Smooth muscle cell of the brain vasculature (primary cell): ENCODE data around the gene TXNDC12.
"Not testable (repeated sequence)": the region's sequence is repeated elsewhere in the genome, so short reads cannot be mapped to it uniquely, and the experiment has no call there.

ENCODE experiments used
- DNase-seq: peaks from one replicate; pipeline ENCODE4 v3.0.0-alpha.2; 2012; ENCODE audit warnings: low read depth, low spot score

Gene TXNDC12

DNA sequence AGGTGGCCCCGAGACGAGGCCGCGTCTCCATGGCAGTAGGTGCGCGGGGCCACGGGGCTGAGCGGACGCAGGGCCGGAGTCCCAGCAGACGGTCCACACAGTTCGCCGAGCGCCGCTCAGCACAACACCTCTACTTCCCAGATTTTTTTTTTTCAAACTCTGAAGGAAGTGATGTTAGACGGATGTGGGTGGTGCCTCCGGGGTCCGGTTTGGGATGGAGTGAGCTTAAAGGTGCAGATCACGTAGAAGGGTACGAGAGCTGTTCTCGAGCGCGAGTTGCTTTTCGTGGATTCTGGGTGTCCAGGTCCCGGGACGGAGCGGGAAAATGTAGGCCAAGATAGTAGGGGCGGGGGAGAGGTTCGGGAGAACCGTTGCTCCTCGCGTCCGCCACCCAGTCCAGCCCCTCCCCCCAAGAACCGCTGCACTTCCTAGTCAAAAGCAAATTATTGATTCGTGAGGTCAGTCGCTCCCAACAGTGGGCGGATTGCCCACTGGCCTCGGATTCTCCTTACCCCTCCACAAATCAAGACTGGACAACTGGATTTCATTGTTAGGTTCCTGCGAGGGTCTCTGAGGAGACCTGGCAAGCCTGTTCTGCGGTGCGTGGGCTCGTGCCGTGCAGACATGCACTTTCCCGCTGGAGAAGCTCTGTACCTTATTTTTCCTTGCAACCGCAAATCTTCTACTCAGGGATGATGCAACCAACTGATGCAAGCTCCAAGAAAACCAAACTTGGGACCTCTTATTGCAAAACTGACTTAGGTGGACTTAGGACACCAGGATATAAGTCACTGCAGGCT lies at the start of gene TXNDC12:
TXNDC12 (minus strand) TSS at position 126 of the 800 bp plus-strand sequence; CDS start at position 31, 95 bp downstream.
- DNase-seq = no peak

DNA sequence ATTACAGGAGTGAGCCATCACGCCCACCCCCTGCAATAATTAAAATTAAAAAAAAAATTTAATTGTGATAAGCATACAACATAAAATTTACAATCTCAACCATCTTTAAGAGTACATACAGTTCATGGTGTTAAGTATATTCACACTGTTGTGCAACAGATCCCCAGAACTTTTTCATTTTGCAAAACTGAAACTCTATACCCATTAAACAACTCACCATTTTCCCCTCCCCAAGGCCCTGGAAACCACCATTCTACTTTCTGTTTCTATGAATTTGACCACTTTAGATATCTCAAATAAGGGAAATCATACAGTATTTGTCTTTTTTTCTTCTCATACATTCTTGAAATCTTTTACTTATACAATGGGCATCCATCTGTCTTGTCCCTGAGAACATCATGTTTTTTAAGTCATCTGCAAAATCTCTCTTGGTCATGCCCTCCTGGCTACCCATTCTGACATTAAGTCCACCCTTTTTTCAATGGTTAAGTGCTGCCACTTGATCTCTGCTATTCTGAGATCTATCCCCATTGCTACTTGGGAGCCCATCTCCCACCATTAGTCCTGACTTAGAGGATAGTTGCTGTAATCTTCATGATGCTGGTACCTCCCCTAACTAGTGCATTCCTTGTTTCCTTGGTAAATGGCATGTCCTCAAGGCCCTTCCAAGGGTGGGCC lies 47.5 kb upstream of the TXNDC12 start:
- no peak for DNase-seq

DNA sequence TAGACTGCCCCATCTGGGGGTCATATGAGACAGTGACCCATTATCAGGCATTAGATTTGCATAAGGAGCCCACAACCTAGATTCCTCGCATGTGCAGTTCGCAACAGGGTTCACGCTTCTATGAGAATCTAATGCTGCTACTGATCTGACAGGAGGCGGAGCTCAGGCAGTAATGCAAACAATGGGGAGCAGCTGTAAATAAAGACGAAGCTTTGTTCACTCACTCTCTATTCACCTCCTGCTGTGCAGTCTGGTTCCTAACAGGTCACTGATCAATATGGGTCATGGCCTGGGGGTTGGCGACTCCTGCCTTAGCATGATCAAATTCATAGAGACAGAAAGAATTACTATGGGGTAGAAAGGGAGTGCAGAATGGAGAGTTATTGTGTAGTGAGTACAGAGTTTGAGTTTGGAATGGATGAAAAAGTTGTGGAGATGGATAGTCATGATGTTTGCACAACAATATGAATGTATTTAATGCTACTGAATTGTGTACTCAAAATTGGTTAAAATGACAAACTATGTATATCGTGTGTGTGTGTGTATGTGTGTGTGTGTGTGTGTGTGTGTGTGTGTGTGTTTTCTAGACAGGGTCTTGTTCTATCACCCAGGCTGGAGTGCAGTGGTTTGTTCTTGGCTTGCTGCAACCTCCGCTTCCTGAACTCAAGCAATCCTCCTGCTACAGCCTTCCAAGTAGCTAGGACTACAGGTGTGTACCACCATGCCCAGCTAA lies 43.3 kb upstream of the TXNDC12 start:
- DNase-seq = no peak

DNA sequence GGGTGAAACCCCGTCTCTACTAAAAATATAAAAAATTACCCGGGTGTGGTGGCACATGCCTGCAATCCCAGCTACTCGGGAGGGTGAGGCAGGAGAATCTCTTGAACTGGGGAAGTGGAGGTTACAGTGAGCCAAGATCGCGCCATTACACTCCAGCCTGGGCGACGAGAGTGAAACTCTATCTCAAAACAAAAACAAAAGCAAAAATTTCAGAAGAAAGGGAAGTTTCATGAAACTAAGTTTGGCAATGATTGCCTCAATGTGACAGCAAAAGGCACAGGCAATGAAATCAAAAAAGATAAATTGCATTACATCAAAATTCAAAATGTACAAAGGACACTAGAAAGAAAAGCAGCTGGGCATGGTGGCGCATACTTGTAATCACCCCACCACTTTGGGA lies 41.2 kb upstream of the TXNDC12 start:
- DNase-seq = no peak

DNA sequence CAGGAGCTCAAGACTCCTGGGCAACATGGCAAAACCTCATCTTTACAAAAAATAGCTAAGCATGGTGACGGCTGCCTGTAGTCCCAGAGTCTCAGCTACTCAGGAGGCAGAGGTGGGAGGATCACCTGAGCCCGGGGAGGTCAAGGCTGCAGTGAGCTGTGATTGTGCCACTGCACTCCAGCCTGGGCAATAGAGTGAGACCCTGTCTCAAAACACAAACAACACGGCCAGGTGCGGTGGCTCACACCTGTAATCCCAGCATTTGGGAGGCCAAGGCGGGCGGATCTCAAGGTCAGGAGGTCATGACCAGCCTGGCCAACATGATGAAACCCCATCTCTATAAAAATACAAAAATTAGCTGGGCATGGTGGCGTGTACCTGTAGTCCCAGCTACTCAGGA lies 39.3 kb upstream of the TXNDC12 start:
- DNase-seq = not testable (repeated sequence)

DNA sequence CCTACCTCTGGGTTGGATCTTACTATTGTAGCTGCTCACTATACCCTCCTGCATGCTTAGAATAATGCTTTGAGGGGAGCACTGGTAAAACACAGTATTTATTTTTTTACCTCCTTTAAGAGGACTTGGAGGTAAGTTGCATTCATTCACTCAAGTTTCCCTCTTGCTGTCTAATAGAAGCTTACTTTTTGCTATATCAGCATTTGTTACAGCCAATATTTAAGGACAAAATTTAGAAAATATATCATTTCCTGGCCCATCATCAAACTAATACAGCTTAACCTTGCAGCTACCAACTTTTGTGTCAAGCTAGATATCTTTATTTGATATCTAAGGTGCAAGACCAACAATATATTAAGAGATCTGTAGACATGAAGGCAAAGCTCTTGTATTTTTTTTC lies 32.9 kb upstream of the TXNDC12 start:
- not testable (repeated sequence) for DNase-seq

DNA sequence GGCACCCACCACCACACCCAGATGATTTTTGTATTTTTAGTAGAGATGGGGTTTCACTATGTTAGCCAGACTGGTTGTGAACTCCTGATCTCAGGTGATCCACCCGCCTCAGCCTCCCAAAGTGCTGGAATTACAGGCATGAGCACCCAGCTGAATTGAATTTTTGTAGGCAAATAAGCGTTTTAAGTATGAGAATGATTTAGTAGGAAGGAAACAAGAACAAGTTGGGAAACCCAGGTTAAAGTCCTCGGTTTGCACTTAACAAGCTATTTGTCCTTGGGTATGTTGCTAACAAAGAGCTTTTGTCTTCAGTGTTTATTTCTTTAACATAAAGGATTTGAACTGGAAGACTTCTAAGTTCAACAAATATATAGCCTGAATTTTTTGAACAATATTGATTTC lies 25.0 kb upstream of the TXNDC12 start:
- no peak for DNase-seq

DNA sequence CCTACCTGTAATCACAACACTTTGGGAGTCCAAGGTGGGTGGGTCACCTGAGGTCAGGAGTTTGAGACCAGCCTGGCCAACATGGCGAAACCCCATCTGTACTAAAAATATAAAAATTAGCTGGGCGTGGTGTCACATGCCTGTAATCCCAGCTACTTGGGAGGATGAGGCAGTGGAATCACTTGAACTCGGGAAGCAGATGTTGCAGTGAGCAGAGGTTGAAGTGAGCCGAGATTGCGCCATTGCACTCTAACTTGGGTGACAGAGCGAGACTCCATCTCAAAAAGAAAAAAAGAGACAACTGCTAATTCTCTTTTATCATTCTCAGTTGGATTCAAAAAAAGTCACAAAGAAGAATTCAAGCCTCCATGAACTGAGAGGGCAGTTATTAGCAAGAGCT lies 22.3 kb upstream of the TXNDC12 start:
- DNase-seq = not testable (repeated sequence)

DNA sequence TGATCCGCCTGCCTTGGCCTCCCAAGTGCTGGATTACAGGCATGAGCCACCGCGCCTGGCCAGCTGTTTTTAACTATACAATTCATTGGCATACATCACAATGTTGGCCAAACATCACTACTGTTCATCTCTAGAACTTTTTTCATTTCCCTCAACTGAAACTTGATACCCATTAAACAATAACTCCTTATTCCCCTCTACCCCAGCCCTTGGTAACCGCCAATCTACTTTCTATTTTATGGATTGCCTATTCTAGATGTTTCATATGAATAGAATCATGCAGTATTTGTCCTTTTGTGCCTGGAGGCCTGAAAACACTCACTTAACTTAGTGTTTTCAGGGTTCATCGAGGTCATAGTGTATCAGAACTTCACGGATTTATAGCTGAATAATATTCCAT lies 17.3 kb upstream of the TXNDC12 start:
- no peak for DNase-seq

DNA sequence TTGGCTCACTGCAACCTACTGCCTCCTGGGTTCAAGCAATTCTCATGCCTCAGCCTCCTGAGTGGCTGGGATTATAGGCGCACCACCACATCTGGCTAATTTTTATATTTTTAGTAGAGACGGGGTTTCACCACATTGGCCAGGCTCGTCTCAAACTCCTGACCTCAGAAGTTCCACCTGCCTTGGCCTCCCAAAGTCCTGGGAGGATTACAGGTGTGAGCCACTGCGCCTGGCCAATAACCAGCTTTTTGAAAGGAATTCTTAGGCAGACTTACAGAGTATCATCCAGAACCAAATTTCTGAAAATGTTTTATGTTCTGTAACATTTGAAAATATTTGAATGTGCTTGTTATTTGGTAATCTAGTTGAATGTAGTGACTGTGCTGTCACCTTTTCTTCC lies 15.7 kb upstream of the TXNDC12 start:
- DNase-seq = no peak

DNA sequence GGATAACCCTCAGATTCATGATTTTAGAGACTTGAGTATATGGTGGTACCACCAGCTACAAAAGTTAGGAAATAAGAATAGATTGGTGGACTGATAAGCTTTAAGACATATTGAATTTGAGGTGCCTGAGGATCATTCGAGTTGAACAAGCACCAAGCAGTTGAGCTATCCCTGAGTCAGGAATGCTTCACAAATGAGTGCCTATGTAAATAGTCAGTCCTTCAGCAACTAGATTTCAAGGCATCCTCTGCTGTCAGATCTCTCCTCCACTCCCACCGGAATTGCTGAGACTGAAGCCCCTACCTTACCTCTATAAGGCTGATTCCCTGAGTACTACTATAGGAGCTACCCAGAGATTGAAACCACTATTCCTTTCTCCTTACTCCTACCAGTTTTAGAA lies 8.2 kb upstream of the TXNDC12 start:
- no peak for DNase-seq

DNA sequence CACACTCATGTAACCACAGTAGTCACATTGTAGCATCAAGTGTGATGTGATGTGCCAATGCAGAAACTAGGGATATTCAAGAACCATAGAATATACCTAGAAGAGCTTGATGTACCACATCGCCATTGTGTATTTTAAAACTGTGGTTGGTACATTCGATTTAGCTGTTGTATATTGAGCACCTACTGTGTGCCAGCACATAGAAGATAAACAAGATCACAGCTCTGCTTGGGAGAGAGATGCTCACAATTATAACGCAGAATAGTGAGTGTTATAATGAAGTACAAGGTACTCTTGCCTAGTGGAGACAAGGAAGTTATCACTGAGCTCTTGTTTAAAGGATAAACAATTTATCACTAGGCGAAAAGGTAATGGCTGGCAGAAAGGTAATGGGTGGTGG lies 5.8 kb upstream of the TXNDC12 start:
- no peak for DNase-seq

DNA sequence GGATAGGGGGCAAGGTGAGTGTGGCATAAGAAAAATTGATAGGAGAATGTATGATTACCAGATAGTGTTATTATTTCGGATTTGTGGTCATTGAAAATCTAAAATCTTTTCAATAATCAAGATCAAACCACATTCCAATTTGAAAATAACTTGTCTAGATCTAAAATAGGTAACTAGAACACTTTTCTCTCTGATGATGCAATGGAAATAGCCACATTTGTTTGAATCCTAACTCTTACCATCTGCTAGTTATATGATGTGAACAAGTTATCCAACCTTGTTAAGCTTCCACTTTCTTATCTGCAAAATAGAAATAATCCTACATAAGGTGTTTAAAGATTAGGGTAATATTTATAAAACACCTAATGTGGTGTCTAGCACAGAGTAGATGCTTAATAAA lies 4.9 kb upstream of the TXNDC12 start:
- DNase-seq = no peak

DNA sequence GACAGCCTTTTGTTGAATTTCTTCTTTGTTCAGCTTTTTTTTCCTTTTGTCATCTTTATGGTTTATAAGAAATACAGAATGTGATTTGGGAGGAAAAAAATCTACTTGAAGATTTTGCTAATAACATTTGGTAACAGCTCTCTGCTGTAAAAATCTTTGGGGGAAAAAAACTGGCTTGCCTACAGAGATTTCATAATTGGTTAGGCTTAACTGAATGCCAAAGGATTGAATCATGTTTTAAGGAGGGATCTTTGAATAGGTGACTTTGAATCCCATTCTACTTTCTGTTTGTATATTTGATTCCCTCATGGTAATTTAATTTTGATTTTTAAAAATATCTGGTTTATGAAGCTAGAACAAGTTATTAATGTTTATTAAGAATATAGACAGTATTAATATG lies 4.3 kb upstream of the TXNDC12 start:
- no peak for DNase-seq

DNA sequence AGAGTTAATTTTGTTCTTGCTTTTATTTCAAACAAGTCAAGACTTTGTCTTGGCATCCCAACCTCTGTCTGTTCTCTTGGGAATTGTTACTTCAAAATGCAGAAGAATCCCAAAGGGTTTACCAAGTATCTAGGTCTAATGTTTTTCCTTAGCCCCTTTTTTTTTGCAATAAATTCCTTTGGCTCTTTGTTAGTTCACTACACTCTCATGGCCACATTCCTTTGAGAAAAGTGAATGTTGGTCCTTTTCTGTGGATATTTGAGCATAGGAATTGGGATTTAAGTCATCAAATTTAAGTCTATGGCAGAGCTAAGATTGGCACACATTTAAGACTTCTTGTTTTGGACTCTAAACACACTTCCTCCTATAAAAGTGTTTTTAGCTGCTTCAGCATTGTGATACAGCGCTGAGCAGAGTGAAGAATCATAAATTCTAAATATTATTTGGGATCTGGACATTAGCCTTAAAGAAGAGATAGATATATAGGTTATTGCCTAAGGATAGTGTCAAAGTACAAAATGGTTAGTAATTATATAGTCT lies 3.0 kb upstream of the TXNDC12 start:
- DNase-seq = no peak

DNA sequence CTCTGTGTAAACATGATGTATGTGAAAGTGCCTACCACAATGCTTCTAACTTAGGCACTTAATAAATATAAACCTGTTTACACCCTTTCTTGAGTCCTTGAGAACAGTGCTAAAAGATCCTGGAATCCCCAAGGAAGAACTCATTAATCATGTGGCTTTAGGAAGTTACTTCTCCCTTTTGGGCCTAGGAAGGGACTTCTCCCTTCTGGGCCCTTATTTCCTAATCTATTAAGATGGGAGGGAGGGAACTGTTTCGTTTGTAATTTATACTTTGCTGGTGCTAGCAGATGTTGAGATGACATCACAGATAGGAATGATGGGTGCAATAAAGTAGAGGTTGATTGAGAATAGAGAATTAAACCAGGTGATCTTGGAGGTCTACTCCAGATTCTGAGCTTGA lies 2.3 kb upstream of the TXNDC12 start:
- no peak for DNase-seq

DNA sequence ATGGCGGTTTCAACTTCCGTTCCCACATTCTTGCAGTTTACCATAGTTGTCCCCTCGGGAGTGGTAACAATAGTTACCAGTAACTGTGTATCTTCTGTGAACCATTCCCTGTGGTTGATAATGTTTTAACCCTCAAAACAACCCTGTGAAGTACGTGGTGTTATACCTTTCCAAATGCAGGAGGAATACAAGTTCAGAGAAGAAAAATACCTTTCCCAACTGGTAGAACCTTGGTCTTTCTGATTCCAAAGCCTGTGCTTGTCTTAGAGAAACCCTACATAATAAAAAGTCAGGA lies 1.9 kb upstream of the TXNDC12 start:
- no peak for DNase-seq

DNA sequence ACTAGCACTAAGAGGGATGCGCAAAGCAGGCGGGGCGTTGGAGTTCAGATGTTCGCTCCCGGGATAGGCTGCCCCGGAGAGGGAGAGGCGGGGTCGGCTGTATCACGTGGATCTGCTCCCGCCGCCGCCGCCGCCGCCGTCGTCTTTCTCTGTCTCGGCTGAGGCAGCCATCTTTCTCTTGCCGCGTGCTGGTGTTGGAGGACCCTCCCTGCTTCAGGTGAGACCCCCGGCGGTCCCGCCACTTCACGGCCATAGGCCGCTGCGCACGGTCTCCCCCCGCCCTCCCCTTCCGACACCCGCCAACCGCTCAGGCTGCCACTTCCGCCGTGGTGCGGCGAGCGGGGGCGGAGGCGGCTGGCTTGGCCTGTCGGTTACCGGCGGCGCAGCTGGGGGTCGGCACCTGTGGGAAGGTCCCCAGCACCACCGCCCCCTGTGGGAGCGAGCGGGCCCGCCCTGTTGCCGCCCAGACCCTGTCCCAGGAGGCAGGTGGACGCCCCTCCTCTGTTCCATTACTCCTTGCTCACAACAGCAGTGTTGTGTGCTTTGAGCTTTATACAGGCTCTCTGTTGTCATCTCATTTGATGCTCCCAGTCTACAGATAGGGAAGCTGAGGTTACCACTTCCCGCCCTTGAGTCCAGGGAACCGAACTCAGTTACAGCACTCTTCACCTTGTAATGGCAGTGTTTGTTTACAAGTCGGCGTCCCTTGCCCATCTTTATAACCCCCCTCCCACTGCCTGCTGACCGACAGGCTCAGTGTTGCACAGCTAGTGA lies 1.4 kb upstream of the TXNDC12 start, which contains the start of gene BTF3L4:
BTF3L4 (plus strand) TSS at position 133 of the 774 bp plus-strand sequence. CDS start 3,553 bp downstream, outside the sequence.
- peak; percentile 65 for DNase-seq

DNA sequence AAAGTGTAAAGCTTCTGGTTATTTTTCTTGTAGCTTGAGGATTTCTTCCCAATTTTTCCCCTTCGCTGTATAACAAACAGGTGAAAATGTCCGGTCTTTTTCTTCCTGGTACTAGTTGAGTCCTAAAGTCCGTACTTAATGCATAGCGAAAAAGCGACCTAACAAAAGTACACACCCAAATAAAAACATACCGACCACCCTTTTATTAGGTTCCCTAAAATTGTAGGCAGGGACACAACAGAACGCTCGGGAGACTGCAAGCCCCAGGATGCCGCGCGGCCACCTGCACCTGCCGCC lies 823 bp upstream of the TXNDC12 start:
- no peak for DNase-seq

DNA sequence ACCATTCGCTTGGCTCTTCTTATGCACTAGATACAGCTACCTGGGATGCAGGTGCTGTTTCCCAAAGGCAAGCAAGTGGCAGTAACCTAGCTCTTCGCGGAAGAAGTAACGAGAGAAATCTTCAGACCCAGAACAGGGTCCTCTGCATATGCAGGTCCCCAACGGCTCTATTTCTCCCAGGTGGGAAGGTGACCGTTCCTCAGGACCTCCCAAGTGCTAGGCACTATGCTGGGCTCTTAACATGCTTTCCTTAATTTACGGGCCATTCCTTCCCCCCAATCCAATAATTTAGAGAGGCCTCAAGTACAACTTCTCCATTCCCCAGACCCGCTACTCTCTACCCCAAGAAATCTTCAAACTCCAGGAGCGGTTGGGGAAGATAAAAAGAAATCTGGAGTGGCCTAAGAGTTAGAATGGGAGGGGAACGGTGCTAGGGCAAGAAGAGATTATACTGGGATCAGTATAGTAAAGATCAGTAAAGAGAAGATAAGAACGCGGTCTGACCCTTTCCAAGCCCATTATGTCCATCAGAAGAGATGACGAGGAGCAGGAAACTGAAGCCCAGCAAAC lies 410 bp downstream of the TXNDC12 start:
- no peak for DNase-seq

DNA sequence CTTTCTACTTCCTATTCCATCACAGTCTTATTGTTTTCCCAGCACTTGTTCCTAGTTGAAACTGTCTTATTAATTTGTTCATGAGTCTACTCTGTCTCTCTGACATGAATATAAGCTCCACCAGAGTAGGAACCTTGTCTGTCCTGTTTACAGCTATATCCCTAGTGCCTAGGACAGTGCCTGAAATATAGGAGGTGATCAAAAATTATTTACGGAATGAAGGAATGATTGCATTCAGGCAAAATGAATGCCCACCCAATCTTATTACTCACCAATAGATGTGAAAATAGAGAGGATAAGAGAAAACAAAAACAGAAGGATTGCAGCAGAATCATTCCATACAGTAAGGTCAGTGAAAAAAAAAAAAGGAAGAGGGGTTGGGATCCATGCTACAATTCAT lies 1.1 kb downstream of the TXNDC12 start:
- no peak for DNase-seq
